K562 (cell line): ENCODE measurements around the gene BRICD5. TPM values are rescaled to one million over a fixed set of nuclear protein-coding genes. Genes with fewer than 3 reads are reported as not detected.

Source experiments
- ATAC-seq: fragments of 200-7000 bp; cut with Tn5 transposase; 3 replicates; pipeline ENCODE4 v1.9.1; 2020; ENCODE audit warnings: moderate library complexity
- BruUV-seq: library from RNA; stranded (reverse); fragments of 400-500 nt; replicated peaks from 2 replicates; lab custom pipeline; 2021; lab: Mats Ljungman, UMichigan
- CTCF ChIA-PET: fragments of 300-600 bp; formaldehyde crosslinking; extraction: SDS; loops from one replicate; lab custom pipeline; 2021; ENCODE audit warnings: low intra/inter-chr PET ratio; lab: Yijun Ruan, JAX
- POLR2A ChIA-PET: fragments of 300-600, 350-650 bp; sonication (Branson Sonifier 250); formaldehyde crosslinking; extraction: SDS; loops from one replicate; lab custom pipeline; 2021; ENCODE audit warnings: antibody characterized with exemption, inconsistent platforms; lab: Yijun Ruan, JAX
- DNase-seq, 4 experiments: peaks; one replicate each; pipeline versions ENCODE4 v3.0.0 to v3.0.0-alpha.2; 2011 to 2018; ENCODE audit warnings: low spot score in 3 of 4, mixed read lengths in 3 of 4; ENCODE audit errors: extremely low read depth in 1 of 4
- FAIRE-seq: peaks from 2 replicates; lab custom pipeline; 2011; peaks lifted over from hg19 to GRCh38; lab: Jason Lieb, UNC
- H2AFZ ChIP-seq: 2 replicates; pipeline ENCODE4 v1.6.0; 2011; ENCODE audit warnings: low read depth, low read length, control low read depth, inconsistent platforms
- H3K27ac ChIP-seq: fragments of 200-600 bp; 3 replicates; pipeline ENCODE4 v1.8.0; 2011; ENCODE audit warnings: low read depth, mild to moderate bottlenecking, control low read depth, inconsistent platforms, low read length, moderate library complexity, mixed read lengths; ENCODE audit errors: extremely low read depth
- H3K27me3 ChIP-seq, 2 experiments: fragments of 300-600 bp in 1 of 2; 2 replicates in 1 of 2; 3 replicates in 1 of 2; pipeline versions ENCODE4 v1.6.0 to v1.8.0; 2011; ENCODE audit warnings: inconsistent platforms in 2 of 2, low read length in 2 of 2, mild to moderate bottlenecking in 1 of 2, mixed read lengths in 1 of 2, moderate library complexity in 1 of 2; ENCODE audit not compliant: control insufficient read depth in 2 of 2, insufficient read depth in 2 of 2
- H3K36me3 ChIP-seq: fragments of 300-600 bp; 3 replicates; pipeline ENCODE4 v1.8.0; 2011; ENCODE audit warnings: mild to moderate bottlenecking, low read length, inconsistent platforms; ENCODE audit not compliant: control insufficient read depth, insufficient read depth
- H3K4me1 ChIP-seq, 2 experiments: fragments of 200-600 bp in 1 of 2; replicated peaks in 1 of 2; 2 replicates in 1 of 2; 3 replicates in 1 of 2; pipeline versions ENCODE4 v1.5.1 to v1.8.0; 2011; ENCODE audit warnings: inconsistent platforms in 2 of 2, low read length in 2 of 2, mild to moderate bottlenecking in 1 of 2, mixed read lengths in 1 of 2, moderate library complexity in 1 of 2; ENCODE audit not compliant: control insufficient read depth in 2 of 2, insufficient read depth in 2 of 2
- H3K4me2 ChIP-seq: 2 replicates; pipeline ENCODE4 v1.6.1; 2011; ENCODE audit warnings: low read length, control low read depth, inconsistent platforms, mixed read lengths; ENCODE audit not compliant: insufficient read depth
- H3K4me3 ChIP-seq: fragments of 200-600 bp; sonication (generic), shearing (Covaris generic); 2 replicates; pipeline ENCODE4 v1.5.1; 2016; ENCODE audit warnings: control low read depth, inconsistent platforms
- H3K79me2 ChIP-seq: fragments of 200-600 bp; 3 replicates; pipeline ENCODE4 v1.8.0; 2011; ENCODE audit warnings: low read length, inconsistent platforms; ENCODE audit not compliant: control insufficient read depth, insufficient read depth
- H3K9ac ChIP-seq, 2 experiments: 2 replicates each; pipeline versions ENCODE4 v1.6.0 to v1.6.1; 2011; ENCODE audit warnings: low read depth in 2 of 2, low read length in 2 of 2, control low read depth in 1 of 2, inconsistent platforms in 1 of 2, mild to moderate bottlenecking in 1 of 2, mixed read lengths in 1 of 2; ENCODE audit not compliant: insufficient read depth in 1 of 2
- H3K9me1 ChIP-seq: one replicate; pipeline ENCODE4 v1.6.0; 2011; ENCODE audit warnings: inconsistent platforms, mild to moderate bottlenecking, low read length, moderate library complexity; ENCODE audit not compliant: control insufficient read depth, insufficient read depth
- H3K9me3 ChIP-seq: replicated peaks from 2 replicates; pipeline ENCODE4 v1.5.1; 2011; ENCODE audit warnings: low read depth, low read length, inconsistent platforms; ENCODE audit not compliant: control insufficient read depth, insufficient read depth
- H4K20me1 ChIP-seq: replicated peaks from 2 replicates; pipeline ENCODE4 v1.6.1; 2011; ENCODE audit warnings: low read length, inconsistent platforms, mixed read lengths; ENCODE audit not compliant: control insufficient read depth, insufficient read depth
- BRD4 ChIP-seq: fragments of 200-600 bp; sonication (generic); IDR thresholded peaks from 2 replicates; pipeline ENCODE4 v1.6.1; 2017; ENCODE audit warnings: inconsistent platforms
- HBP1 ChIP-seq: fragments of 450-650 bp; formaldehyde crosslinking; IDR thresholded peaks from 2 replicates; pipeline ENCODE4 v1.4.0; 2022; ENCODE audit warnings: missing genetic modification characterization
- KAT8 ChIP-seq: fragments of 450-650 bp; IDR thresholded peaks from 2 replicates; pipeline ENCODE4 v1.6.1; 2016; ENCODE audit warnings: low read depth, mild to moderate bottlenecking
- PHTF2 ChIP-seq: fragments of 250-450 bp; sonication (Bioruptor Pico); IDR thresholded peaks from 2 replicates; pipeline ENCODE4 v1.5.0; 2021; ENCODE audit warnings: mild to moderate bottlenecking
- POLR2A ChIP-seq: fragments of 450-650 bp; conservative IDR thresholded peaks from 2 replicates; pipeline ENCODE4 v1.6.1; 2016
- POLR2AphosphoS2 ChIP-seq: IDR thresholded peaks from 2 replicates; pipeline ENCODE4 v1.6.1; 2012; ENCODE audit warnings: low read length, improper control_type of control experiment
- POLR2G ChIP-seq: fragments of 200-400 bp; formaldehyde crosslinking; IDR thresholded peaks from 2 replicates; pipeline ENCODE4 v1.6.1; 2017; ENCODE audit warnings: low read depth, mild to moderate bottlenecking, antibody characterized with exemption, low read length, moderate library complexity
- RBFOX2 ChIP-seq: fragments of 200-400 bp; formaldehyde crosslinking; IDR thresholded peaks from 2 replicates; pipeline ENCODE4 v1.6.1; 2017; ENCODE audit warnings: low read depth, mild to moderate bottlenecking, low read length, moderate library complexity
- TEAD1 ChIP-seq, 2 experiments: fragments of 450-650 bp in 1 of 2; sonication (generic) in 1 of 2; formaldehyde crosslinking; IDR thresholded peaks; 2 replicates each; pipeline versions ENCODE4 v1.4.0 to v1.8.0; 2020 to 2022; ENCODE audit warnings: mild to moderate bottlenecking in 2 of 2, missing genetic modification reagents in 1 of 2
- ZKSCAN1 ChIP-seq: fragments of 150-350 bp; IDR thresholded peaks from 2 replicates; pipeline ENCODE4 v1.6.1; 2016; ENCODE audit warnings: low read depth, low read length
- ZNF282 ChIP-seq: sonication (generic); formaldehyde crosslinking; IDR thresholded peaks from 2 replicates; pipeline ENCODE4 v1.8.1; 2023; ENCODE audit warnings: missing genetic modification reagents
- ZNF512 ChIP-seq: IDR thresholded peaks from 2 replicates; pipeline ENCODE4 v1.6.1; 2016; ENCODE audit warnings: missing genetic modification characterization, missing compliant biosample characterization
- WGBS: fragments of 100-300 bp; shearing (Covaris generic); methylation state at CpG from one replicate; pipeline ENCODE4 v1.1.6; 2016; ENCODE audit warnings: low coverage, mixed read lengths; ENCODE audit not compliant: insufficient coverage; ENCODE audit errors: missing lambda C conversion rate; 5-methylcytosine and 5-hydroxymethylcytosine counted together
- in situ Hi-C: fragments of 300-500 bp; cut with MboI; formaldehyde crosslinking; loops from 4 replicates; pipeline ENCODE4 v1.15.0; 2018; ENCODE audit warnings: inconsistent platforms, mixed read lengths
- intact Hi-C: fragments of 100-400 bp; cut with micrococcal nuclease; formaldehyde crosslinking; loops from 2 replicates; pipeline ENCODE4 v1.14.2; 2022
- polyA plus RNA-seq, 8 experiments: library from polyadenylated mRNA; depleted of rRNA in 4 of 8; stranded (reverse) in 5 of 8; unstranded in 3 of 8; fragments of >200 nt; fragmentation: Nextera tagmentation in 2 of 8; fragmentation: Illumina TruSeq in 1 of 8; extraction: Ambion mirVana in 2 of 8; extraction: Trizol in 1 of 8; gene quantifications; 2 replicates each; pipeline versions ENCODE4 v1.2.1 to v1.2.3, GENCODE V29; 2011 to 2014; ENCODE audit warnings: inconsistent platforms in 1 of 8, missing spikeins in 1 of 8
- total RNA-seq, 7 experiments: library from RNA; depleted of rRNA in 6 of 7; stranded (reverse); fragments of >200 nt in 6 of 7; fragmentation: Illumina TruSeq in 2 of 7; extraction: Trizol in 2 of 7; gene quantifications; 2 replicates each; pipeline versions ENCODE4 v1.2.1 to v1.2.3, GENCODE V29; 2011 to 2021; ENCODE audit warnings: low replicate concordance in 1 of 7
- TF ChIP-seq, protein P1 (sequence below): sonication (generic); formaldehyde crosslinking; IDR thresholded peaks from 2 replicates; pipeline ENCODE4 v1.9.0; 2022; ENCODE audit warnings: mild to moderate bottlenecking, missing genetic modification reagents
- TF ChIP-seq, protein P2 (sequence below): sonication (generic); formaldehyde crosslinking; IDR thresholded peaks from 2 replicates; pipeline ENCODE4 v1.8.1; 2023; ENCODE audit warnings: mild to moderate bottlenecking, missing genetic modification reagents
- TF ChIP-seq, protein P3 (sequence below): fragments of 250-450 bp; sonication (Bioruptor Pico); IDR thresholded peaks from 2 replicates; pipeline ENCODE4 v1.8.0; 2021; ENCODE audit warnings: borderline replicate concordance, mild to moderate bottlenecking, moderate library complexity; ENCODE audit not compliant: poor library complexity, severe bottlenecking

BRICD5 gene
- total and polyA plus RNA-seq, 9 of the 15 experiments (the other 6 are each of a cell fraction or from before 2014, with no cell fraction given), result 0.24 to 15.1 (median 2.4) TPM; not detected in 1

GRCh38 chr16:2233872-2234812 is 23.5 kb upstream of the BRICD5 start:
- no peak overlapping the region for H3K27ac ChIP-seq
- no peaks in the 10 kb centered on the region for H3K79me2 ChIP-seq
- no peaks in the 10 kb centered on the region for H4K20me1 ChIP-seq
- DNase-seq (no peak), FAIRE-seq (no peak), ATAC-seq (no peak)
- H3K4me2 ChIP-seq, result no peak overlapping the region
- peaks cover 0 to 64% of the 10 kb centered on the region in 2 experiments; a peak in 2 of 5 replicates for H3K4me1 ChIP-seq
- H3K27me3 ChIP-seq, result no peaks in the 10 kb centered on the region
- H3K9ac ChIP-seq, result no peak overlapping the region
- intact Hi-C loops (no loop called here), in situ Hi-C loops (no loop called here)
- CTCF ChIA-PET, result no interaction called here
- H3K36me3 ChIP-seq, result peaks cover 78% of the 10 kb centered on the region; the same call in 2 of the 3 replicates
- no peak overlapping the region for H3K4me3 ChIP-seq
- no peaks in the 10 kb centered on the region for H3K9me3 ChIP-seq
- 95% methylated on average over 29 of the region's 51 CpGs for WGBS
- BruUV-seq, result no TSS peak
- H3K9me1 ChIP-seq, result no peaks in the 10 kb centered on the region
- POLR2A ChIA-PET, result interaction anchor here (0.6 to 3.7 kb wide), 6 partner anchors 8 to 40 kb away, joined by 3 to 29 read pairs (median 4); partner anchors contain the start of gene E4F1
- H2AFZ ChIP-seq, result no peak overlapping the region
- TF ChIP-seq POLR2AphosphoS2 (0 out of 2 replicates have a peak, but pooled peaks have one; percentile 7), POLR2G (peak; percentile 71), ZNF512 (tag) (no peak), ZKSCAN1 (peak; percentile 67; the same call in 1 of the 2 replicates), BRD4 (no peak), TEAD1 (CRISPR knock-in tag; IDR thresholded peaks at IDR 0.05) (no peak), RBFOX2 (peak; percentile 57), HBP1 (CRISPR knock-in tag) (no peak), KAT8 (no peak), PHTF2 (CRISPR knock-in tag) (no peak), POLR2A (0 out of 2 replicates have a peak, but pooled peaks have one; percentile 17), ZNF282 (CRISPR knock-in tag) (no peak)
- TF ChIP-seq, protein P1, sequence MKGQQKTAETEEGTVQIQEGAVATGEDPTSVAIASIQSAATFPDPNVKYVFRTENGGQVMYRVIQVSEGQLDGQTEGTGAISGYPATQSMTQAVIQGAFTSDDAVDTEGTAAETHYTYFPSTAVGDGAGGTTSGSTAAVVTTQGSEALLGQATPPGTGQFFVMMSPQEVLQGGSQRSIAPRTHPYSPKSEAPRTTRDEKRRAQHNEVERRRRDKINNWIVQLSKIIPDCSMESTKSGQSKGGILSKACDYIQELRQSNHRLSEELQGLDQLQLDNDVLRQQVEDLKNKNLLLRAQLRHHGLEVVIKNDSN (CRISPR knock-in tag), result no peak
- TF ChIP-seq, protein P2, sequence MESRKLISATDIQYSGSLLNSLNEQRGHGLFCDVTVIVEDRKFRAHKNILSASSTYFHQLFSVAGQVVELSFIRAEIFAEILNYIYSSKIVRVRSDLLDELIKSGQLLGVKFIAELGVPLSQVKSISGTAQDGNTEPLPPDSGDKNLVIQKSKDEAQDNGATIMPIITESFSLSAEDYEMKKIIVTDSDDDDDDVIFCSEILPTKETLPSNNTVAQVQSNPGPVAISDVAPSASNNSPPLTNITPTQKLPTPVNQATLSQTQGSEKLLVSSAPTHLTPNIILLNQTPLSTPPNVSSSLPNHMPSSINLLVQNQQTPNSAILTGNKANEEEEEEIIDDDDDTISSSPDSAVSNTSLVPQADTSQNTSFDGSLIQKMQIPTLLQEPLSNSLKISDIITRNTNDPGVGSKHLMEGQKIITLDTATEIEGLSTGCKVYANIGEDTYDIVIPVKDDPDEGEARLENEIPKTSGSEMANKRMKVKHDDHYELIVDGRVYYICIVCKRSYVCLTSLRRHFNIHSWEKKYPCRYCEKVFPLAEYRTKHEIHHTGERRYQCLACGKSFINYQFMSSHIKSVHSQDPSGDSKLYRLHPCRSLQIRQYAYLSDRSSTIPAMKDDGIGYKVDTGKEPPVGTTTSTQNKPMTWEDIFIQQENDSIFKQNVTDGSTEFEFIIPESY (CRISPR knock-in tag), result peak; percentile 49; the same call in 1 of the 2 replicates
- TF ChIP-seq, protein P3, sequence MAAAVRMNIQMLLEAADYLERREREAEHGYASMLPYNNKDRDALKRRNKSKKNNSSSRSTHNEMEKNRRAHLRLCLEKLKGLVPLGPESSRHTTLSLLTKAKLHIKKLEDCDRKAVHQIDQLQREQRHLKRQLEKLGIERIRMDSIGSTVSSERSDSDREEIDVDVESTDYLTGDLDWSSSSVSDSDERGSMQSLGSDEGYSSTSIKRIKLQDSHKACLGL (CRISPR knock-in tag), result no peak
